GM12878 (cell line): Measurements from ENCODE around the gene LMO2. TPM values are rescaled to one million over a fixed set of nuclear protein-coding genes. Genes with fewer than 3 reads are reported as not detected.
"Not testable (repeated sequence)": the region's sequence is repeated elsewhere in the genome, so short reads cannot be mapped to it uniquely, and the experiment has no call there.

Experiments used
- ATAC-seq: fragments of 200-7000 bp; cut with Tn5 transposase; 3 replicates; pipeline ENCODE4 v1.9.1; 2020; ENCODE audit warnings: mild to moderate bottlenecking, moderate library complexity
- BruUV-seq: library from RNA; stranded (reverse); fragments of 400-500 nt; replicated peaks from 2 replicates; lab custom pipeline; 2021; lab: Mats Ljungman, UMichigan
- CTCF ChIA-PET: fragments of 300-600 bp; sonication (Branson Sonifier 250); formaldehyde crosslinking; extraction: SDS; loops from one replicate; lab custom pipeline; 2021; ENCODE audit warnings: inconsistent platforms; lab: Yijun Ruan, JAX
- POLR2A ChIA-PET: fragments of 350-600 bp; formaldehyde crosslinking; extraction: SDS; loops from one replicate; lab custom pipeline; 2021; ENCODE audit warnings: inconsistent platforms; lab: Charles Lee
- RAD21 ChIA-PET: fragments of 300-600 bp; sonication (Branson Sonifier 250); formaldehyde crosslinking; loops from one replicate; lab custom pipeline; 2023; ENCODE audit warnings: antibody characterized with exemption; ENCODE audit not compliant: unreplicated experiment; lab: Charles Lee
- SMC1A ChIA-PET: fragments of 300-600 bp; sonication (Branson Sonifier 250); formaldehyde crosslinking; loops from one replicate; lab custom pipeline; 2023; ENCODE audit not compliant: unreplicated experiment, uncharacterized antibody; lab: Charles Lee
- DNase-seq: peaks from one replicate; pipeline ENCODE4 v3.0.0-alpha.2; 2011; ENCODE audit warnings: low read depth, low spot score
- FAIRE-seq: peaks from 3 replicates; lab custom pipeline; 2011; peaks lifted over from hg19 to GRCh38; lab: Jason Lieb, UNC
- H2AFZ ChIP-seq: 2 replicates; pipeline ENCODE4 v1.6.0; 2011; ENCODE audit warnings: low read depth, low read length, control low read depth; ENCODE audit not compliant: control insufficient read depth
- H3K27ac ChIP-seq: 2 replicates; pipeline ENCODE4 v1.5.1; 2011; ENCODE audit warnings: control low read depth; ENCODE audit not compliant: control insufficient read depth, insufficient read depth
- H3K27me3 ChIP-seq, 2 experiments: replicated peaks in 1 of 2; 2 replicates each; pipeline versions ENCODE4 v1.6.0 to v1.6.1; 2011; ENCODE audit warnings: low read length in 1 of 2; ENCODE audit not compliant: control insufficient read depth in 2 of 2, insufficient read depth in 2 of 2
- H3K36me3 ChIP-seq, 2 experiments: 2 replicates each; pipeline ENCODE4 v1.5.1; 2011; ENCODE audit warnings: low read length in 1 of 2; ENCODE audit not compliant: control insufficient read depth in 2 of 2, insufficient read depth in 2 of 2
- H3K4me1 ChIP-seq: 2 replicates; pipeline ENCODE4 v1.6.1; 2011; ENCODE audit warnings: mild to moderate bottlenecking, low read length, moderate library complexity, mixed read lengths; ENCODE audit not compliant: control insufficient read depth, insufficient read depth
- H3K4me2 ChIP-seq: 2 replicates; pipeline ENCODE4 v1.6.0; 2011; ENCODE audit warnings: control low read depth; ENCODE audit not compliant: control insufficient read depth, insufficient read depth
- H3K4me3 ChIP-seq: fragments of 200-600 bp; sonication (generic); 2 replicates; pipeline ENCODE4 v1.5.1; 2016
- H3K79me2 ChIP-seq: 2 replicates; pipeline ENCODE4 v1.6.0; 2011; ENCODE audit warnings: low read length; ENCODE audit not compliant: control insufficient read depth, insufficient read depth
- H3K9ac ChIP-seq: 2 replicates; pipeline ENCODE4 v1.8.0; 2011; ENCODE audit warnings: low read length, control low read depth, mixed read lengths; ENCODE audit not compliant: control insufficient read depth, insufficient read depth
- H3K9me3 ChIP-seq: replicated peaks from 3 replicates; pipeline ENCODE4 v1.5.1; 2011; ENCODE audit warnings: mild to moderate bottlenecking, low read length; ENCODE audit not compliant: control insufficient read depth, insufficient read depth
- H4K20me1 ChIP-seq: 2 replicates; pipeline ENCODE4 v1.6.0; 2011; ENCODE audit not compliant: control insufficient read depth, insufficient read depth
- EGR1 ChIP-seq, 2 experiments: IDR thresholded peaks; 1 replicate in 1 of 2; 2 replicates in 1 of 2; pipeline ENCODE4 v1.6.1; 2011 to 2012; ENCODE audit warnings: low read depth in 2 of 2, low read length in 2 of 2, borderline replicate concordance in 1 of 2, mild to moderate bottlenecking in 1 of 2, moderate library complexity in 1 of 2
- NR2C1 ChIP-seq: fragments of 450-650 bp; IDR thresholded peaks from 2 replicates; pipeline ENCODE4 v1.6.1; 2017; ENCODE audit warnings: antibody characterized with exemption, mild to moderate bottlenecking, moderate library complexity
- POLR2A ChIP-seq: IDR thresholded peaks from 2 replicates; pipeline ENCODE4 v1.6.1; 2011; ENCODE audit warnings: low read depth, mild to moderate bottlenecking, low read length
- SMAD5 ChIP-seq: IDR thresholded peaks from 2 replicates; pipeline ENCODE4 v1.6.1; 2016; ENCODE audit warnings: antibody characterized with exemption, low read depth
- TCF12 ChIP-seq: IDR thresholded peaks from 2 replicates; pipeline ENCODE4 v1.6.1; 2011; ENCODE audit warnings: low read depth, mild to moderate bottlenecking, low read length
- WGBS: methylation state at CpG from one replicate; pipeline ENCODE4 v1.1.6; 2016; ENCODE audit warnings: low lambda C conversion rate; ENCODE audit not compliant: insufficient replicate concordance, insufficient coverage; ENCODE audit errors: missing lambda C conversion rate; 5-methylcytosine and 5-hydroxymethylcytosine counted together
- in situ Hi-C: fragments of 300-500 bp; cut with MboI; formaldehyde crosslinking; loops from 9 replicates; pipeline ENCODE4 v1.14.3; 2018; ENCODE audit warnings: mixed read lengths
- intact Hi-C: fragments of 100-400 bp; cut with micrococcal nuclease; formaldehyde crosslinking; loops from one replicate; pipeline ENCODE4 v1.14.2; 2022; ENCODE audit not compliant: unreplicated experiment
- polyA plus RNA-seq, 11 experiments: library from polyadenylated mRNA; depleted of rRNA in 4 of 11; unstranded in 6 of 11; stranded (reverse) in 5 of 11; fragments of >200 nt; fragmentation: Nextera tagmentation in 4 of 11; fragmentation: Illumina TruSeq in 1 of 11; extraction: Ambion mirVana in 4 of 11; extraction: Trizol in 1 of 11; gene quantifications; 1 replicate in 1 of 11; 2 replicates in 10 of 11; pipeline versions ENCODE4 v1.2.1 to v1.2.3, GENCODE V29; 2011 to 2016; ENCODE audit warnings: inconsistent platforms in 2 of 11, missing spikeins in 2 of 11, low read depth in 1 of 11
- total RNA-seq, 4 experiments: library from RNA; depleted of rRNA in 3 of 4; stranded (reverse); fragments of >200 nt in 3 of 4; fragmentation: Illumina TruSeq in 1 of 4; extraction: Trizol in 1 of 4; gene quantifications; 2 replicates each; pipeline versions ENCODE4 v1.2.1 to v1.2.3, GENCODE V29; 2013 to 2021
- TF ChIP-seq, protein P1 (sequence below): fragments of 450-650 bp; IDR thresholded peaks from 2 replicates; pipeline ENCODE4 v1.6.1; 2018; ENCODE audit warnings: borderline replicate concordance, mild to moderate bottlenecking; ENCODE audit not compliant: partially characterized antibody
- TF ChIP-seq, protein P2 (sequence below): fragments of 450-650 bp; IDR thresholded peaks from 2 replicates; pipeline ENCODE4 v1.6.1; 2016; ENCODE audit warnings: mild to moderate bottlenecking, moderate library complexity, borderline replicate concordance
- TF ChIP-seq, protein P3 (sequence below): fragments of 150-350 bp; IDR thresholded peaks from 2 replicates; pipeline ENCODE4 v1.6.1; 2016; ENCODE audit warnings: low read depth, low read length

The LMO2 gene
- total and polyA plus RNA-seq, 10 of the 15 experiments (the other 5 are each of a cell fraction or from before 2014, with no cell fraction given), result 0.29 to 1.9 (median 1.1) TPM; not detected in 1

DNA sequence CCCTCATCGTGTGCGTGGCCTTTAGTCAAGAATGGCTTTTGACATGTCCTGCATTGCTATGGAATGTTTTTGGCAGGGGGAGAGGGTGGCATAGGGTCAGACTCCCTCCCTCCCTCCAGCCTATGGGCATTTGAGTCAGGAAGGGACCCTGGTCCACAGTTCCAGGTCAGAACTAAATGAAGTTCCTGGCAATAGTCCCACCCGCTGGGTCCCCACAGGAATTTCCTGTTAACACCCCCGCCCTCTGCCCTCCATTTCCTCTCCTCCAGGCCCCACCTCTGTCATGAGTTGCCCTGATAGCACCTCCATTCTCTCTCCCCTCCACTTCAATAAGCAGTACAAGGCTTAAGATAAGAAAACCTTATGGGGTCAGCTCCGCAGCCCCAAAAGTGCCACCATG lies 40.8 kb upstream of the LMO2 start (continued):
- no peak for TF ChIP-seq NR2C1
- TF ChIP-seq, protein P1, sequence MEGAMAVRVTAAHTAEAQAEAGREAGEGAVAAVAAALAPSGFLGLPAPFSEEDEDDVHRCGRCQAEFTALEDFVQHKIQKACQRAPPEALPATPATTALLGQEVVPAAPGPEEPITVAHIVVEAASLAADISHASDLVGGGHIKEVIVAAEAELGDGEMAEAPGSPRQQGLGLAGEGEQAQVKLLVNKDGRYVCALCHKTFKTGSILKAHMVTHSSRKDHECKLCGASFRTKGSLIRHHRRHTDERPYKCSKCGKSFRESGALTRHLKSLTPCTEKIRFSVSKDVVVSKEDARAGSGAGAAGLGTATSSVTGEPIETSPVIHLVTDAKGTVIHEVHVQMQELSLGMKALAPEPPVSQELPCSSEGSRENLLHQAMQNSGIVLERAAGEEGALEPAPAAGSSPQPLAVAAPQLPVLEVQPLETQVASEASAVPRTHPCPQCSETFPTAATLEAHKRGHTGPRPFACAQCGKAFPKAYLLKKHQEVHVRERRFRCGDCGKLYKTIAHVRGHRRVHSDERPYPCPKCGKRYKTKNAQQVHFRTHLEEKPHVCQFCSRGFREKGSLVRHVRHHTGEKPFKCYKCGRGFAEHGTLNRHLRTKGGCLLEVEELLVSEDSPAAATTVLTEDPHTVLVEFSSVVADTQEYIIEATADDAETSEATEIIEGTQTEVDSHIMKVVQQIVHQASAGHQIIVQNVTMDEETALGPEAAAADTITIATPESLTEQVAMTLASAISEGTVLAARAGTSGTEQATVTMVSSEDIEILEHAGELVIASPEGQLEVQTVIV, result no peak
- no peak for TF ChIP-seq POLR2A
- TF ChIP-seq SMAD5, result no peak
- no peak for TF ChIP-seq EGR1 (IDR thresholded peaks at IDR 0.05; ENCODE audit: borderline replicate concordance in 1 of 2, low read depth in 2 of 2, low read length in 2 of 2)
- TF ChIP-seq, protein P2, sequence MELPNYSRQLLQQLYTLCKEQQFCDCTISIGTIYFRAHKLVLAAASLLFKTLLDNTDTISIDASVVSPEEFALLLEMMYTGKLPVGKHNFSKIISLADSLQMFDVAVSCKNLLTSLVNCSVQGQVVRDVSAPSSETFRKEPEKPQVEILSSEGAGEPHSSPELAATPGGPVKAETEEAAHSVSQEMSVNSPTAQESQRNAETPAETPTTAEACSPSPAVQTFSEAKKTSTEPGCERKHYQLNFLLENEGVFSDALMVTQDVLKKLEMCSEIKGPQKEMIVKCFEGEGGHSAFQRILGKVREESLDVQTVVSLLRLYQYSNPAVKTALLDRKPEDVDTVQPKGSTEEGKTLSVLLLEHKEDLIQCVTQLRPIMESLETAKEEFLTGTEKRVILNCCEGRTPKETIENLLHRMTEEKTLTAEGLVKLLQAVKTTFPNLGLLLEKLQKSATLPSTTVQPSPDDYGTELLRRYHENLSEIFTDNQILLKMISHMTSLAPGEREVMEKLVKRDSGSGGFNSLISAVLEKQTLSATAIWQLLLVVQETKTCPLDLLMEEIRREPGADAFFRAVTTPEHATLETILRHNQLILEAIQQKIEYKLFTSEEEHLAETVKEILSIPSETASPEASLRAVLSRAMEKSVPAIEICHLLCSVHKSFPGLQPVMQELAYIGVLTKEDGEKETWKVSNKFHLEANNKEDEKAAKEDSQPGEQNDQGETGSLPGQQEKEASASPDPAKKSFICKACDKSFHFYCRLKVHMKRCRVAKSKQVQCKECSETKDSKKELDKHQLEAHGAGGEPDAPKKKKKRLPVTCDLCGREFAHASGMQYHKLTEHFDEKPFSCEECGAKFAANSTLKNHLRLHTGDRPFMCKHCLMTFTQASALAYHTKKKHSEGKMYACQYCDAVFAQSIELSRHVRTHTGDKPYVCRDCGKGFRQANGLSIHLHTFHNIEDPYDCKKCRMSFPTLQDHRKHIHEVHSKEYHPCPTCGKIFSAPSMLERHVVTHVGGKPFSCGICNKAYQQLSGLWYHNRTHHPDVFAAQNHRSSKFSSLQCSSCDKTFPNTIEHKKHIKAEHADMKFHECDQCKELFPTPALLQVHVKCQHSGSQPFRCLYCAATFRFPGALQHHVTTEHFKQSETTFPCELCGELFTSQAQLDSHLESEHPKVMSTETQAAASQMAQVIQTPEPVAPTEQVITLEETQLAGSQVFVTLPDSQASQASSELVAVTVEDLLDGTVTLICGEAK, result no peak
- no peak for TF ChIP-seq TCF12
- TF ChIP-seq, protein P3, sequence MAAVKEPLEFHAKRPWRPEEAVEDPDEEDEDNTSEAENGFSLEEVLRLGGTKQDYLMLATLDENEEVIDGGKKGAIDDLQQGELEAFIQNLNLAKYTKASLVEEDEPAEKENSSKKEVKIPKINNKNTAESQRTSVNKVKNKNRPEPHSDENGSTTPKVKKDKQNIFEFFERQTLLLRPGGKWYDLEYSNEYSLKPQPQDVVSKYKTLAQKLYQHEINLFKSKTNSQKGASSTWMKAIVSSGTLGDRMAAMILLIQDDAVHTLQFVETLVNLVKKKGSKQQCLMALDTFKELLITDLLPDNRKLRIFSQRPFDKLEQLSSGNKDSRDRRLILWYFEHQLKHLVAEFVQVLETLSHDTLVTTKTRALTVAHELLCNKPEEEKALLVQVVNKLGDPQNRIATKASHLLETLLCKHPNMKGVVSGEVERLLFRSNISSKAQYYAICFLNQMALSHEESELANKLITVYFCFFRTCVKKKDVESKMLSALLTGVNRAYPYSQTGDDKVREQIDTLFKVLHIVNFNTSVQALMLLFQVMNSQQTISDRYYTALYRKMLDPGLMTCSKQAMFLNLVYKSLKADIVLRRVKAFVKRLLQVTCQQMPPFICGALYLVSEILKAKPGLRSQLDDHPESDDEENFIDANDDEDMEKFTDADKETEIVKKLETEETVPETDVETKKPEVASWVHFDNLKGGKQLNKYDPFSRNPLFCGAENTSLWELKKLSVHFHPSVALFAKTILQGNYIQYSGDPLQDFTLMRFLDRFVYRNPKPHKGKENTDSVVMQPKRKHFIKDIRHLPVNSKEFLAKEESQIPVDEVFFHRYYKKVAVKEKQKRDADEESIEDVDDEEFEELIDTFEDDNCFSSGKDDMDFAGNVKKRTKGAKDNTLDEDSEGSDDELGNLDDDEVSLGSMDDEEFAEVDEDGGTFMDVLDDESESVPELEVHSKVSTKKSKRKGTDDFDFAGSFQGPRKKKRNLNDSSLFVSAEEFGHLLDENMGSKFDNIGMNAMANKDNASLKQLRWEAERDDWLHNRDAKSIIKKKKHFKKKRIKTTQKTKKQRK, result no peak

DNA sequence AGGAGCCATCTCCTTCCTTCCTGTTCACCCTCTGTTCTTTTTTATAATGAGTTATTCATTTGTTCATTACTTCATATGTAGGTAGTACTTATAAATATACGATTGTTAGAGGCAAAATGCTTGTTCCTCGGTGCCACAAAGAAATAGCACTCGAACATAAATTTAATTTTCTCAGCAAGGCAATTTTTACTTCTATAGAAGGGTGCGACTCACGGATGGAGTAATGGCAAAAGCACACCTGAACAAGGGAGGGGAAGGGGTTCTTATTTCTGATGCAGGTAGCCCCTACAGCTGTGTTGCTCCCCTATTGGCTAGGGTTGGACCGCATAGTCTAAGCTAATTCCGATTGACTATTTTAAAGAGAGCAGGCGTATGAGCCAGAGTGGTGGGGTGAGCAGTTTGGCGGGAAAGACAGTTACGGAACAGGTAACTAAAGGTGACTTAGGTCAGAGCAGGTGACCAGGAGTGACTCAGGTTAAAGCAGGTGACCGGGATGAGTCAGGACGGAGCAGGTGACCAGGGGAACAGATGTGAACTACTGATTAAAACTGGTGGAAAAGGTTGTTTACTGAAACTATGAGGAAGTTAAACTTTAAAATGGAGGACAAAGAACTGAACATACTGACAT lies 40.0 kb upstream of the LMO2 start:
- not testable (repeated sequence) for BruUV-seq

More for the DNA sequence above, 40.0 kb upstream of the LMO2 start:
- FAIRE-seq, DNase-seq, CTCF ChIA-PET, RAD21 ChIA-PET, H3K4me3 ChIP-seq, H3K27me3 ChIP-seq, POLR2A ChIA-PET, H3K27ac ChIP-seq, H2AFZ ChIP-seq, H3K36me3 ChIP-seq, H3K4me1 ChIP-seq, H3K79me2 ChIP-seq, in situ Hi-C loops, H4K20me1 ChIP-seq, H3K4me2 ChIP-seq, H3K9ac ChIP-seq, intact Hi-C loops, H3K9me3 ChIP-seq, ATAC-seq: not testable (repeated sequence)
- SMC1A ChIA-PET, result interaction anchor here (0.8 to 1.0 kb wide), 2 partner anchors 28 to 38 kb away, joined by 3 read pairs; no protein-coding TSS in a partner anchor
- WGBS, result 92% methylated on average over 12 of the region's 12 CpGs
